GM21360 (cell line): ENCODE data around the gene NDST1.
"Not testable (repeated sequence)": the region's sequence is repeated elsewhere in the genome, so short reads cannot be mapped to it uniquely, and the experiment has no call there.

Experiments
- ATAC-seq: cut with Tn5 transposase; IDR thresholded peaks from one replicate; pipeline ENCODE4 v1.9.1; 2021; ENCODE audit warnings: mild to moderate bottlenecking, moderate library complexity; ENCODE audit not compliant: unreplicated experiment

NDST1 gene

GRCh38 chr5:150506571-150507473 is 1.1 kb upstream of the NDST1 start:
- ATAC-seq: no peak

GRCh38 chr5:150508277-150508640 is 328 bp downstream of the NDST1 start:
- no peak for ATAC-seq

GRCh38 chr5:150508828-150509227 is 897 bp downstream of the NDST1 start:
- no peak for ATAC-seq

- ATAC-seq: no peak
Measured at GRCh38 chr5:150509992-150510391, 2.1 kb downstream of the NDST1 start.

GRCh38 chr5:150510460-150511263 is 2.7 kb downstream of the NDST1 start:
- ATAC-seq: no peak

GRCh38 chr5:150511578-150512367 is 3.8 kb downstream of the NDST1 start:
- ATAC-seq: no peak

- ATAC-seq: no peak
Measured at GRCh38 chr5:150512368-150512747, 4.4 kb downstream of the NDST1 start.

GRCh38 chr5:150513375-150514309 is 5.7 kb downstream of the NDST1 start:
- no peak for ATAC-seq

GRCh38 chr5:150514708-150515211 is 6.8 kb downstream of the NDST1 start:
- ATAC-seq: no peak

- ATAC-seq: no peak
Measured at GRCh38 chr5:150515446-150515845, 7.5 kb downstream of the NDST1 start.

GRCh38 chr5:150516011-150516410 is 8.1 kb downstream of the NDST1 start:
- no peak for ATAC-seq

GRCh38 chr5:150517272-150518152 is 9.6 kb downstream of the NDST1 start:
- no peak for ATAC-seq

- ATAC-seq: not testable (repeated sequence)
Measured at GRCh38 chr5:150518712-150519559, 11.0 kb downstream of the NDST1 start.

GRCh38 chr5:150519560-150519945 is 11.6 kb downstream of the NDST1 start:
- no peak for ATAC-seq

- no peak for ATAC-seq
Measured at GRCh38 chr5:150519978-150520377, 12.0 kb downstream of the NDST1 start.

- no peak for ATAC-seq
Measured at GRCh38 chr5:150520747-150521521, 13.0 kb downstream of the NDST1 start.

- ATAC-seq: no peak
Measured at GRCh38 chr5:150521522-150521817, 13.5 kb downstream of the NDST1 start.
